Stimulated activated CD8-positive, alpha-beta memory T cell treated with anti-CD3 and anti-CD28 coated beads, Interleukin-7, amount 100 ng/mL, for 48 hours (primary cell): ENCODE measurements around the gene USP37.
A peak's percentile ranks its signal among the peaks of the same experiment; 100 is the strongest.

Experiments
- DNase-seq, 2 donors: peaks; one replicate each; pipeline ENCODE4 v3.0.0-alpha.2; 2020; ENCODE audit warnings: low read depth in 1 of 2; ENCODE audit errors: extremely low read depth in 1 of 2

The USP37 gene

GRCh38 chr2:218434456-218434855, 133.7 kb downstream of the USP37 start:
- no peak for DNase-seq

GRCh38 chr2:218432676-218433365, 135.3 kb downstream of the USP37 start:
- DNase-seq, result no peak

DNA sequence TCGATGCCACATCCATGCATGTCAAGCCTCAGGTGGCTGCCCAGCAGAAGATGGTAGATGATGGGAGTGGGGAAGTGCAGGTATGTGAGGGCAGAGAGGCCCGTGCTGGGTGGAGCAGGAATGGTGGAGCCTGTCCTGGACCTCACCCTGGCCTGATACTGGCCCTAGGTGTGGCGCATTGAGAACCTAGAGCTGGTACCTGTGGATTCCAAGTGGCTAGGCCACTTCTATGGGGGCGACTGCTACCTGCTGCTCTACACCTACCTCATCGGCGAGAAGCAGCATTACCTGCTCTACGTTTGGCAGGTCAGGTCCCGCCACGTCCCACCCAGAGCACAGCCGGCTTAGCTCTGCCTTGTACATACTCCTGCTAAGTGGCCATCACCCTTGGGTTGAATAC, 136.3 kb downstream of the USP37 start:
- DNase-seq, result no peak

DNA sequence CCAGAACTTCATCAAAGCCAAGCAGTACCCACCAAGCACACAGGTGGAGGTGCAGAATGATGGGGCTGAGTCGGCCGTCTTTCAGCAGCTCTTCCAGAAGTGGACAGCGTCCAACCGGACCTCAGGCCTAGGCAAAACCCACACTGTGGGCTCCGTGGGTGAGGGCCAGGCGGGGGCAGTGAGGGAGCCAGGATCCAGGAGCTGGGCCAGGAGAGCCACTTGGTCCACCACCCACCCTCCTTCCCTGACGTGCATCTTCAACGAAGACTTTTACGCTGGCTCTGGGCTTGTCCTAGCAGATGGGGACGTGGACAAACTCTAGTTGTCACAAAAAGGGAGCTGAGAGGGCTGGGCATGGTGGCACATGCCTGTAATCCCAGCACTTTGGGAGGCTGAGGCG, 137.4 kb downstream of the USP37 start:
- no peak for DNase-seq

DNA sequence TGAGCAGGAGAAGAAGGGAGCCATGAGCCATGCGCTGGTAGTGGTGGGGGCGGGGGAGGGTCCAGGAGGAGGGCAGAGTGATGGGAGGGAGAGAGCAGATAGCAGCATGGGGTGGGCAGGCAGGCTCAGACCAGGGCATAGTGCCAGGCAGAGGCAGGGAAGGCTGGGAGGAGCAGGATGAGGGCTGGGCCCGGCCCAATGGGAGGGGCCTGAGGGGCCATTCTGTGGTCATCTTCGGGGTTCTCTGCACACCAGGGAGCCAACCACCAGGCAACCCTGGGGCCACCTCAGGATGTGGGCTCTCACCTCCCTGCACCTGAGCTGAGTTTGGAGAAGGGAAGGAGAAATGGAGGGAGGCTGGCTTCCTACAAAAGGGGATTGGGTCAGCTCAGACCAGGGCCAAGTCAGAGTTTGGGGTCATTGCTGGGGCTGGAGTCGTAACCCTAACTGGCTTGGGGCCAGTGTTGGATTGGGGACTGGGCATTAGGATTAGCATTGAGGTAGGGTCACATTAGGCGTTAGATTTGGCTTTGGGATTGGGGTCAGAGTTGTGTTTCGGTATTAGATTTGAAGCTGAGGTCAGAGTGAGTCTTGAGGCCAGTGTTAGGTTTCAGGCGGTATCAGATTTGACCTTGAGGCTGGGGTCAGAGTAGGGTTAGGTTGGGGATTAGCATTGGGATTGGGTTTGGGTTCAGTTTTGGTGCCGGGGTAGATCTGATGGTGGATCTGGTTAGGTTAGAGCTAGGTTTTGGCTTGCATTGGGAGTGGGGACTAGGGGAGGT, 138.0 kb downstream of the USP37 start:
- DNase-seq, result no peak

DNA sequence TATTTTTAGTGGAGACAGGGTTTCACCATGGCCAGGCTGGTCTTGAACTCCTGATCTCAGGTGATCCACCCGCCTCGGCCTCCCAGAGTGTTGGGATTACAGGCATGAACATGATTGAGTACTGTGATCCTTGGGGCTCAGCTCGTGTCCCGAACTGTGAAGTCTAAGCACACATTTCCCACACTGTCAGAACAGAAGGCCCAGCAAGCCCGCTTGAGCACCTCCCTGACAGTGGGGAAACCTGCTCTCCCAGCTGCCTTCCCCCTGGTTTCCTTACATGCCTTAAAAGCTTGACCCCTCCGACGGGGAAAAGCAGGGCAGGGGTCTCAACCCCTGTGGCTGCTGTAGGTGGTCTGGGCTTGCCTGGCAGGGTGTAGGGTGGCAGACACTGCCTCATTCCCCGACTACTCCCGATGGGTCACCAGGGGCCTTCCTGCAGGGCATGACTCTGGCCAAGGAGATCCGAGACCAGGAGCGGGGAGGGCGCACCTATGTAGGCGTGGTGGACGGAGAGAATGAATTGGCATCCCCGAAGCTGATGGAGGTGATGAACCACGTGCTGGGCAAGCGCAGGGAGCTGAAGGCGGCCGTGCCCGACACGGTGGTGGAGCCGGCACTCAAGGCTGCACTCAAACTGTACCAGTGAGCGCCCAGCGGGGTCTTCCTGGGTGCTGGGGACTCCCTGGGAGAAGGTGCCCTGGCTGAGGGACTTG, 139.1 kb downstream of the USP37 start:
- no peak for DNase-seq

DNA sequence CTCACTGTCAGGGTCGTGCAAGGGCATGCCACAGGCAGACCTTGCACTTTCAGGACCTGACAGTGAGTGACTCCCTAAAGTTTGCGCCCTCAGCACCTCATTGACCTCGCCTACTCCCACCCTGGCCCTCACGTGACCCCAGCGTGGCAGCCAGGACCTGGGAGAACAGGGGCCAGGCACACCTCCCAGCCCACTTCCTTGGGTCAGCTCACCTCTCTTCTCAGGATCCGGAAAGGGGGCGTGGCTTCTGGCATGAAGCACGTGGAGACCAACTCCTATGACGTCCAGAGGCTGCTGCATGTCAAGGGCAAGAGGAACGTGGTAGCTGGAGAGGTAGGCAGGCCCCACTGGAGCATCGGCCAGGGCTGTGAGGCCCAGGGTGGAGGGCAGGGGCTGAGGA, 140.4 kb downstream of the USP37 start:
- DNase-seq, result no peak

GRCh38 chr2:218425531-218425930, 142.6 kb downstream of the USP37 start:
- DNase-seq, result no peak

DNA sequence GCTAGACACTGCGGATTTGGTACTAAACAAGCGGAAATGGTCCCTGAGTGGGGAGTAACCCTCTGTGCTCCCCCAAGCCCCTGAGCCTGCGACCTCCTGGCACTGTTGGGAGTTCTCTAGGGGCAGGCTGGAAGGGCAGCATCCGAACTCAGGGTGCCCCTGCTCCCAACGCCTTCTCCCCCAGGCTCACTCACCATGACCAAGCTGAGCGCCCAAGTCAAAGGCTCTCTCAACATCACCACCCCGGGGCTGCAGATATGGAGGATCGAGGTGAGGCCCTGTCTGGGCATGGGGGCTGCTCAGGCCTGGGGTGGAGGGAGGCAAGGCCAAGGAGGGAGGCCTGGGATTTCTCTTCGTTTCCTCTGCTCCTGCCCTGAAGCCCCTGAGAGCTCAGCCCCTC, 144.6 kb downstream of the USP37 start:
- DNase-seq, result no peak

DNA sequence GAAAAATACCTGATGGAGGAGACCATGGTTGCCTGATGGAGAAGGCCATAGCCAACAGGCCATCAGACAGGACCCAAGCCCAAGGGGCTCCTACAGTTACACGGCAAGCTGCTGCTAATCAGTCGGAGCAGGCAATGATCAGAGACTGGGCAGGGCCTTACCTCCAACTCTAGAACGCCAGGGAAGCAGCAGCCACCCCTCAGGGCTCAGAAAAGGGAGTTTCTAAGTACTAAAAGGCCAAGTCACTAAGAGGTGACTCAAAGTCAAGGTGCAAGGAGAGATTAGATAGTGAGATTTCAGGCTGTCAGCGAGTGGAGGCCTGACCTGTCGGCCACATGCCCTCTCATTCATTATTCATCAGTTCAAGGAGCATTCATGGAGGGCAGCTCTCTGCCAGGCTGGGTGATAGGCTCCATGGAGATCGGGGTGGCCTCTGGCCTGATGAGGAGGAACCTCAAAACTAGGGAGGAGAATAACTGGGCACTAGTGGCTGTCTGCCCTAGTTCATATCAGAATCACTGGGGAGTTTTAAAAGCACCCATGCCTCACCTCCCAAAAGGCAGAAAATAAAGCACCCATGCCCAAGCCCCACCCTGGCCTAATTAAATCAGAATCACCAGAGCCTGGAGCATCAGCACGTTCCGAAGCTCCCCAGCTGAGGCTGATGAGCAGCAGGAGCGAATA, 145.6 kb downstream of the USP37 start:
- DNase-seq, result no peak

- DNase-seq, result no peak
Observed at GRCh38 chr2:218421027-218421426, 147.1 kb downstream of the USP37 start.

- DNase-seq, result no peak
Observed at GRCh38 chr2:218419630-218420216, 148.4 kb downstream of the USP37 start.

DNA sequence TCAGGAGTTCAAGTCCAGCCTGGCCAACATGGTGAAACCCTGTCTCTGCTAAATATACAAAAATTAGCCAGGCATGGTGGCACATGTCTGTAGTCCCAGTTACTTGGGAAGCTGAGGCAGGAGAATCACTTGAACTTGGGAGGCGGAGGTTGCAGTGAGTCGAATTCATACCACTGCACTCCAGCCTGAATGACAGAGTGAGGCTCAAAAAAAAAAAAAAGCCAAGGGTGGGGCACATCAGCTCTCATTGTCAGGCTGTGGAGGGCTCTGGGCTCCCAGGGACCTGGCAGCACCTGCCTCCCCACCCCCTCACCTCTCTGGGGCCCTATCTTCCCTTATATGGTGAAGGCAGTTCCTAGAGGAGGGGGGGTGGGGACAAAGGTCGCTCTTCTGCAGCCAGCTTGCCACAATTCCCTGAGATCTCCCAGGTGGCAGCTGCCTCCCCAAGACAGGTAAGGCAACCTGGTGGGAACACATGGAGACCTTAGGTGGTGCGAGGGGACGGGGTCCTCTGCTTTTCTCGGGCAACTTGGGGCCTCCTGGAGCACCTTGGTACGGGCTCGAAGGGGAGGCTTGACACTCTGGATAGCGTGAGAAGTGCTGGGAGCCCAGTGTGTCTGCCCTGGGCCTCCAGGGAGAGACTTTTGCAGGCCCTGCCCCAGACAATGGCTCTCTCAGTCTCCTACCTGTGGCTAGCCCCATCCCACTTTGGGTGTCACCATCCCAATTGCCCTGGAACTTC, 149.3 kb downstream of the USP37 start, which contains the start of gene VIL1:
TSS of gene VIL1 (plus strand) at position 407 of the 742 bp plus-strand sequence. CDS start 4,656 bp downstream, outside the sequence.
- no peak for DNase-seq

DNA sequence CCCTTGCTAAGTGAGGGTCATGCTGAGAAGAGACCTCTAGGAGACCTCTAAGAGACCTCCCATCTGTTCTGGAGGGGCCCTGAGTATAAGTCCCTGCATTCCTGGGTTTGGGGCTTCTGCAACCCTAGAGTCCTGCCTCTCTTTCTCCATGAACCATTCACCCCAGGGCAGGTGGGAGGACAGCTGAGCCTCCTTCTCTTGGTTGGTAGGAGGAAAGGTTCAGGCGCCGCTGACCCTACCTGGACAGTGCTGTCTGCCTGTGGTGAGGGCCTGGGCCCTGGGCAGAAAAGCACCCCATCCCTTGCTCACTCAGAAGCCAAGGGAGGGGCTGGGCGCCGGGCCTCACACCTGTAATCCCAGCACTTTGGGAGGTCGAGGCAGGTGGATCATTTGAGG, 149.8 kb downstream of the USP37 start:
- DNase-seq, result no peak

- DNase-seq, result no peak
Observed at GRCh38 chr2:218407717-218408116, 160.4 kb downstream of the USP37 start.

- peak in 1 of 2 donors; percentile 34 for DNase-seq
Observed at GRCh38 chr2:218406949-218407618, 161.1 kb downstream of the USP37 start.

DNA sequence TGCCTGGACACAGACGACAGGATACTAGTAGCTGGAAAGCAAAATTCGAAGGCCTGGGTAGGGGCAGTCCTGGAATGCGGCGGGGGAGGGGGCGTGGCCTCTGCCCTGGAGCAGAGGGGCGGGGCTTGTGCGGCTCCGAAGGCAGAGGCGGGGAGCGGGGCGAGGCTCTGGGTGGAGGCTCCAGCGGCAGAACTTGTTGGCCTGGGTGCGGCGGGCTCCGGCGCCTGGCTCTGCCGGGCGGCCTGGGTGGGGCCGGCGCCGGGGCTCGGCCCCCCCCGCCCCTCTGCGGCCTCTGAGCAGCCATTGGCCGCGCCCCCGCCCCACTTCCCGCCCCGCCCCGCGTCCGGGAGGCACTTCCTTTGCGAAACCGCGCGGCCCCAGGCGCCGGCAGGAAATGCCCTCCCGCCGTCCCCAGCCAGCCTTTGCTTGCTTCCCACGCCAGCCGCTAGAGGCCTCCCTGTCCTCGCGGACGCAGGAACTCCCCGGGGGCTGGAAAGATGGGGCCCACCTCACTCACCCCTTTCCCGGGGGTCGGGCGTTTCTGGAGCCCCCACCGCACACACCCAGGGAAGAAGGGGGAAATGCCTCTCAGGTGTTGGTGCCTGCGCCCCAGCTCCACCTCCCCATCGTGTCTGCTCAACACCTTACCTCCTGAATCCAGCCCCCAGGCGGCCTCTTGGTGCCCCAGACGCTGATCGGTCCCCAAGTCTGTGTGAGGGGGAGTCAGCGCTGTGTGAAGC, 161.8 kb downstream of the USP37 start:
- peak; percentile 92 to 93 for DNase-seq

GRCh38 chr2:218405746-218406208, 162.4 kb downstream of the USP37 start:
- no peak for DNase-seq
